GM21619 (cell line): ENCODE measurements around the gene RAB18.
A peak's percentile ranks its signal among the peaks of the same experiment; 100 is the strongest.
"Not testable (repeated sequence)": the region's sequence is repeated elsewhere in the genome, so short reads cannot be mapped to it uniquely, and the experiment has no call there.

Experiments
- ATAC-seq: cut with Tn5 transposase; IDR thresholded peaks from one replicate; pipeline ENCODE4 v1.9.1; 2021; ENCODE audit not compliant: unreplicated experiment

RAB18 gene

DNA sequence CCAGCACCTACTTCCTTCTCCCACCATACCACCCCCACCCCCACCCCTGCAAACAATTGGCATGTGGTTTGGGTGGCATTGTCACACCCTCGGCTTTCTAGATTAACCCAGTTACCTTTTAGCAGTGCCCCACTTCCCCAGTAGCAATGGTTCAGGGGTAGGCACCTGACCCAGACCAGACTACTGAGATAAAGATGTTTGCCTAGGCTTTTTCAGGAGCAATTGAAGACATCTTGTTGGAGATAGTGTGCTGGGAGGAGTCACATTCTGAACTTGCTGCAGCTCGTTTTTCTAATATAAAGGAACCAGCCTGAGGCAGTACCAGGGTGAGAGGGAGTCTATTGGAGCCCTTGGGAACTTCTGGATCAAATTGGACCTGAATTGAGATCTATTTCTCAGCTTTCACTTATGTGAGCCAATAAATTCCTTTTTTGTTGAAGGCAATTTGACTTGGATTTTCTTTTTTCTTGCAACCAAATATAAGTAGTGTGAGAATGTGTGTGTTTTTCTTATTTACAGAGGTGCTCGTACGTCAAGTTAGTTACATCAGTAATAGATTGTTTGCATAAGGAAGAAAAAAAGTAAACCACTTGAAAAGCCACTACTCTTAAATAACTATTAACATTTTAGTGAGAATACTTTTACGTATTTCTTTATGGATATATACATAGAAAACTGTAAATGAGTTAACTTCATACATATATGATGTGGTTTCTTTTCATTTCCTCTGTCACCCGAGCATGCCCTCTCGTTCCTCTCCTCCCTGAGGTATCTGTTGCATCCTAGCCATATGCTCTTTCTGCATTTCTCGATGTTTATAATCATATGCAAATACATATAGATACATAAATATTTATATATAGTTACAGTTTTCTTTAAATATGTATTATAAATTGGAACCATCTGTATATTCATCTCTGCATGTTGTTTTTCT, 38.0 kb downstream of the RAB18 start:
- ATAC-seq = no peak

DNA sequence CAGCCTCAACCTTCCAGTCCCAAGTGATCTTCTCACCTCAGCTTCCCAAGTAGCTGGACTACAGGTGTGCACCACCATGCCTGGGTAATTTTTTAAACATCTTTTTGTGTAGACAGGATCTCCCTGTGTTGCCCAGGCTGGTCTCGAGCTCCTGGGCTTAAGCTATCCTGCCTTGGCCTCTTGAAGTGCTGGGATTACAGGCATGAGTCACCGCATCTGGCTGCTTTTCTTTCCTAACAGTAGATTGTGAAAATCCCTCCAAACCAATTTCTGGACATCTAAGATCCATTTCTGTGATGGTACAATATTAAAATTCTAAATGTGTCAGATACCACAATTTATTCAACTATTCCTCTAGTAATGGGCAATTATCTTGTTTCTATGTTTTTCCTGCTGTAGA, 38.7 kb downstream of the RAB18 start:
- ATAC-seq = no peak

- ATAC-seq = no peak
These were observed 42.9 kb downstream of the RAB18 start for GRCh38 chr10:27547047-27547446.

- no peak for ATAC-seq
These were observed 43.4 kb downstream of the RAB18 start for GRCh38 chr10:27547482-27547881.

DNA sequence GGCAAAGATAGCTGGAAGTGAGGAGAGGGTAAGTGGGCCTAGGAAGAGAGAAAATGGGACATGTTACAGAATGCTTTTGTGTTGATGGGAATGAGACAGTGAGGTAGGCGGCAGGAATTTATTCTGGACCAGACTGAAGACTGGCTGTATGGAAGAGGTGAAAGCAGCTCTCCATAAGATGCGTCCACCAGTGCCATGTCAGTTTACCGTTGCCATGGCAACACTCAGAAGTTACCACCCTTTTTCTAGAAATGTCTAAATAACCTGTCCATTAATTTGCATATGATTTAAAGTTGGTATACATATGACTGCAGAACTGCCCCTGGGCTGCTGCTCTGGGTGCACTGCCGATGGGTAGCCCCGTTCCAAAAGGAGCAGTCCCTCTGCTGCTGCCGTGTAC, 46.7 kb downstream of the RAB18 start:
- no peak for ATAC-seq

DNA sequence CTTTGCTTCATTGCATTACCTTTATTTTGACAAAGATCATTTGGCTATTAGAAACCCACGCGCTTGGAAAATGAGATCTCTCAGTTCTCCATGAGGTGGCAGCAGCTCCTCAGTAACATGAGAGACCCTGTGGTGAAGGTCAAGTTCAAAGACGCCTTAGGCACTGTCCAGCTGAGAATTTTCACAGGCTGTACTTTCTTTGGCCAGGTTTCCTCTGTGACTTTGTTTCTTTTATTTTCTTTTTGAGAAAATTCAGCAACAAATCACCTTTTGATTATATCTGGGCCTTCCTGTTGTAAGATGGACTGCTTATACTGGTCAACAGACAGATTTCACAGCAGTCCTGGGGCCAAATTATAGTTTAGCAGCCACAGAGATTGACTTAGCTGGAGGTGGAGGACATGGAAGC, 54.5 kb downstream of the RAB18 start:
- ATAC-seq = peak; percentile 77

- ATAC-seq = no peak
These were observed 57.2 kb downstream of the RAB18 start for GRCh38 chr10:27561334-27561733.

DNA sequence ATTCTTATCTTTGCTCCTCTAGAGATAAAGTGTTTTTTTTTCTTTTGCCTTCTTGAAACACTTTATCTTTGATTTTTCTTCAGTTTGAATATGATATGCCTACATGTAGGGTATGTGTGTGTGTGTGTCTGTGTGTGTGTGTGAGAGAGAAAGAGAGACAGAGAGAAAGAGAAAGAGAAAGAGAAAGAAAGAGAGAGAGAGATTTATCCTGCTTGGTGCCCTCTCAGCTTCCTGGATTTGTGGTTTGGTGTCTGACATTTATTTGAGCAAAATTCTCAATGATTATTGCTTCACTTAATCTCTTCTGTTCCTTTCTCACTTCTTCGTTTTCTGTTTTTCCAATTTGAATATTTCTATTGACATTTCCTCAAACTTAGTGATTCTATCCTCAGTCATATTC, 60.3 kb downstream of the RAB18 start:
- no peak for ATAC-seq

DNA sequence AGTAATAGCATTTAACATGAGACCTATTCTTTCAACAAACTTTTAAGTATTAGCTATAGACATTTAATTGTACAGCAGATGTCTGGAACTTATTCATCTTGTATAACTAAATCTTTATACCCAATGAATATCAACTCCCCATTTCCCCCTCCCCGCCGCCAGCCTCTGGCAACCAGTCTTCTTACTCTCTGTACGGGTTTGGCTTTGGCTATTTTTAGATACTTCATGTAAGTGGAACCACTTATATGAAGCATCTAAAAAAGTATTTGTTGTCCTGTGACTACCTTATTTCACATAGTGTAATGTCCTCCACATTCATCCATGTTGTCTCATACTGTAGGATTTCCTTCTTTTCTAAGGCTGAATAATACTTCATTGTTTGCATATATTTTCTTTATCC, 60.8 kb downstream of the RAB18 start:
- ATAC-seq = no peak

- no peak for ATAC-seq
These were observed 64.4 kb downstream of the RAB18 start for GRCh38 chr10:27568196-27569175.

DNA sequence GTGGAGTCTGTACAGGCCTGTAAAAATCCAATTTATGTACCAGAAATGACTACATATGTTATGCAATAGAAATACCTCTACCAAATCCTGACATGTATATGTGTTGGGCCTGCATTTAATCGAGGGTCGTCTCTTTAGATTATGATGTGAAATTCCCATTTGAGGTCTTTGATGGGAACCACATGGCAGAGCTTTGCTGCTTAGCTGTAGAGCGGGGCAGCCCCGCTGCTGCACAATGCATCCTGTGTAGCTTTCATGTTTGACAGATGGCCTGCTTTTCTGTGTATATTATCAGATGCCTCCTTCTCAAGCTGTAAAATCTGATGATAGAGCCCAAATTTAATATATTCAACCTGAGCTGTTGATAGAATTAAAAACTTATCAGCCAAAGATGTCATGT, 65.8 kb downstream of the RAB18 start:
- no peak for ATAC-seq

GRCh38 chr10:27577038-27577437, 72.9 kb downstream of the RAB18 start:
- ATAC-seq = not testable (repeated sequence)

GRCh38 chr10:27578316-27578715, 74.2 kb downstream of the RAB18 start:
- ATAC-seq = no peak

GRCh38 chr10:27581225-27581624, 77.1 kb downstream of the RAB18 start:
- no peak for ATAC-seq

DNA sequence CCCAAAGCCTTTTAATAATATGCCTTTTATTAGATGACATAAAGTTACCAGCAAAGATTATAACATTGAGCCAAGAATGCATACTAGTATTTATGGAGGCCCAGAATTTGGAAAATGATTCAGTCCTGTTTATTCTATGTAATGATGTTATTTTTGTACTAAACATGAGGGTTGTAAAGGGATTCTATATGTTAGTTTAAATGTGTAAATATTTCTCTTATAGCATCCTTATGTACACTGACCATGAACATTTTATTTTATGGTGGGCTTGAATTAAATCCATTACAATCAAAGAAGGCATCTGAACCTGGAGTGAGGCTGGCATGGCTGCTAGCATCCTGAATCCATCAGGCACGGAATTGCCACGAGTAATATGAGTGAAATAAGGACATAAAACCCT, 80.2 kb downstream of the RAB18 start:
- no peak for ATAC-seq
